NT2/D1 (cell line): ENCODE data around the gene PGM1.

Experiments
- DNase-seq: peaks from one replicate; pipeline ENCODE4 v3.0.0-alpha.2; 2011; ENCODE audit warnings: low read depth, low spot score
- H3K27me3 ChIP-seq: 2 replicates; pipeline ENCODE4 v1.6.0; 2011; ENCODE audit warnings: mild to moderate bottlenecking; ENCODE audit not compliant: insufficient read length, insufficient read depth
- H3K36me3 ChIP-seq: 2 replicates; pipeline ENCODE4 v1.6.1; 2011; ENCODE audit warnings: mild to moderate bottlenecking, low read length, mixed read lengths; ENCODE audit not compliant: insufficient read depth, insufficient read length
- H3K4me1 ChIP-seq: 2 replicates; pipeline ENCODE4 v1.5.1; 2011; ENCODE audit not compliant: insufficient read depth, insufficient read length
- H3K4me3 ChIP-seq: 2 replicates; pipeline ENCODE4 v1.5.1; 2011; ENCODE audit warnings: low read depth; ENCODE audit not compliant: insufficient read length
- H3K9ac ChIP-seq: 2 replicates; pipeline ENCODE4 v1.6.0; 2011; ENCODE audit warnings: low read depth; ENCODE audit not compliant: insufficient read length
- H3K9me3 ChIP-seq: 2 replicates; pipeline ENCODE4 v1.5.1; 2011; ENCODE audit warnings: mild to moderate bottlenecking, low read length; ENCODE audit not compliant: insufficient read depth
- SUZ12 ChIP-seq: IDR thresholded peaks from 2 replicates; pipeline ENCODE4 v1.6.1; 2011; ENCODE audit not compliant: insufficient read length, insufficient read depth; ENCODE audit errors: extremely low read depth
- YY1 ChIP-seq: IDR thresholded peaks from 2 replicates; pipeline ENCODE4 v1.6.1; 2011; ENCODE audit not compliant: insufficient read length, insufficient read depth
- ZNF274 ChIP-seq: IDR thresholded peaks from 2 replicates; pipeline ENCODE4 v1.6.1; 2011; ENCODE audit warnings: mild to moderate bottlenecking, low read depth, low read length

The PGM1 gene

GRCh38 chr1:63615768-63616420 lies 22.7 kb downstream of the PGM1 start:
- Histone ChIP-seq H3K9me3 (no peaks in the 10 kb centered on the region), H3K36me3 (peaks cover 5% of the 10 kb centered on the region), H3K9ac (no peak overlapping the region), H3K27me3 (no peaks in the 10 kb centered on the region), H3K4me1 (peaks cover 4% of the 10 kb centered on the region), H3K4me3 (no peak overlapping the region)
- TF ChIP-seq SUZ12 (no peak), ZNF274 (no peak), YY1 (no peak)
- DNase-seq: peak; percentile 85

GRCh38 chr1:63617450-63617849 lies 24.2 kb downstream of the PGM1 start:
- Histone ChIP-seq H3K4me3 (no peak overlapping the region), H3K27me3 (no peaks in the 10 kb centered on the region), H3K9ac (no peak overlapping the region), H3K4me1 (peaks cover 4% of the 10 kb centered on the region), H3K36me3 (peaks cover 5% of the 10 kb centered on the region), H3K9me3 (no peaks in the 10 kb centered on the region)
- no peak for DNase-seq
- TF ChIP-seq ZNF274 (no peak), YY1 (no peak), SUZ12 (no peak)

- Histone ChIP-seq H3K4me3 (no peak overlapping the region), H3K4me1 (no peaks in the 10 kb centered on the region), H3K27me3 (no peaks in the 10 kb centered on the region), H3K36me3 (peaks cover 5% of the 10 kb centered on the region), H3K9ac (no peak overlapping the region), H3K9me3 (no peaks in the 10 kb centered on the region)
- DNase-seq: no peak
- TF ChIP-seq YY1: no peak
- TF ChIP-seq ZNF274: no peak
- TF ChIP-seq SUZ12: no peak
Measured at GRCh38 chr1:63618011-63618410, 24.8 kb downstream of the PGM1 start.

- Histone ChIP-seq H3K9me3 (no peaks in the 10 kb centered on the region), H3K4me1 (no peaks in the 10 kb centered on the region), H3K27me3 (no peaks in the 10 kb centered on the region), H3K9ac (no peak overlapping the region), H3K4me3 (no peak overlapping the region), H3K36me3 (peaks cover 5% of the 10 kb centered on the region)
- no peak for TF ChIP-seq ZNF274
- no peak for TF ChIP-seq YY1
- TF ChIP-seq SUZ12: no peak
- DNase-seq: no peak
Measured at GRCh38 chr1:63619558-63619957, 26.3 kb downstream of the PGM1 start.

GRCh38 chr1:63620671-63621070 lies 27.5 kb downstream of the PGM1 start:
- H3K4me3 ChIP-seq: no peak overlapping the region
- TF ChIP-seq SUZ12 (no peak), YY1 (no peak), ZNF274 (no peak)
- DNase-seq: no peak

GRCh38 chr1:63621075-63621474 lies 27.9 kb downstream of the PGM1 start:
- TF ChIP-seq YY1 (no peak), SUZ12 (no peak), ZNF274 (no peak)
- DNase-seq: no peak
- H3K27me3 ChIP-seq: no peaks in the 10 kb centered on the region
- peaks cover 5% of the 10 kb centered on the region for H3K36me3 ChIP-seq
- no peaks in the 10 kb centered on the region for H3K9me3 ChIP-seq
- no peak overlapping the region for H3K9ac ChIP-seq
- no peak overlapping the region for H3K4me3 ChIP-seq
- H3K4me1 ChIP-seq: no peaks in the 10 kb centered on the region

More at GRCh38 chr1:63620671-63621070, 27.5 kb downstream of the PGM1 start:
- no peaks in the 10 kb centered on the region for H3K27me3 ChIP-seq
- no peaks in the 10 kb centered on the region for H3K9me3 ChIP-seq
- peaks cover 5% of the 10 kb centered on the region for H3K36me3 ChIP-seq
- H3K4me1 ChIP-seq: no peaks in the 10 kb centered on the region
- H3K9ac ChIP-seq: no peak overlapping the region

DNA sequence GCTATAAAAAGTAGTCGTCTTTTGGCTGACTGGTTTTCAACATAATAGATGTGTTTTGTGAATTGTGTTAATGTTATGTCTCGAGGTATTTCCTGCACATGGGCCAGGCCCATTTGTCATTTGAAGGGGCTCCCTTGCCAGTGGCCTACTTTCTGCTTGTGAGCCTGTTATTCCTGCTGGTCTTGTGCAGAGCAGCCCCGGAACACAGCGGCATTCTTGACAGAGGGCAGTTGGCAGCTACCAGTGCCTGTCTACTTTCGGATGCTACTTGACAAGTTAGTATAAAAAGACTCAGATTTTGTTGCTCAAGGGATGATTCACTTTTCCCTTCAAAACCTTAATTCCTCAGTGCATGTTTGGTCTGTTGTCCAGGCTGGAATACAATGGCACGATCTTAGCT lies 28.5 kb downstream of the PGM1 start:
- no peak overlapping the region for H3K9ac ChIP-seq
- no peaks in the 10 kb centered on the region for H3K4me1 ChIP-seq
- DNase-seq: no peak
- peaks cover under 1% of the 10 kb centered on the region for H3K36me3 ChIP-seq
- no peaks in the 10 kb centered on the region for H3K9me3 ChIP-seq
- no peak overlapping the region for H3K4me3 ChIP-seq
- no peaks in the 10 kb centered on the region for H3K27me3 ChIP-seq
- no peak for TF ChIP-seq SUZ12
- TF ChIP-seq ZNF274: no peak
- TF ChIP-seq YY1: no peak
